SH-SY5Y (cell line): ENCODE measurements around the gene KIF2C.

ENCODE experiments used
- GATA2 ChIP-seq: IDR thresholded peaks from 2 replicates; pipeline ENCODE4 v1.6.1; 2011; ENCODE audit warnings: mild to moderate bottlenecking, low read depth, low read length
- GATA3 ChIP-seq: IDR thresholded peaks from 2 replicates; pipeline ENCODE4 v1.6.1; 2011; ENCODE audit warnings: low read depth, mild to moderate bottlenecking, low read length, moderate library complexity

Gene KIF2C

DNA sequence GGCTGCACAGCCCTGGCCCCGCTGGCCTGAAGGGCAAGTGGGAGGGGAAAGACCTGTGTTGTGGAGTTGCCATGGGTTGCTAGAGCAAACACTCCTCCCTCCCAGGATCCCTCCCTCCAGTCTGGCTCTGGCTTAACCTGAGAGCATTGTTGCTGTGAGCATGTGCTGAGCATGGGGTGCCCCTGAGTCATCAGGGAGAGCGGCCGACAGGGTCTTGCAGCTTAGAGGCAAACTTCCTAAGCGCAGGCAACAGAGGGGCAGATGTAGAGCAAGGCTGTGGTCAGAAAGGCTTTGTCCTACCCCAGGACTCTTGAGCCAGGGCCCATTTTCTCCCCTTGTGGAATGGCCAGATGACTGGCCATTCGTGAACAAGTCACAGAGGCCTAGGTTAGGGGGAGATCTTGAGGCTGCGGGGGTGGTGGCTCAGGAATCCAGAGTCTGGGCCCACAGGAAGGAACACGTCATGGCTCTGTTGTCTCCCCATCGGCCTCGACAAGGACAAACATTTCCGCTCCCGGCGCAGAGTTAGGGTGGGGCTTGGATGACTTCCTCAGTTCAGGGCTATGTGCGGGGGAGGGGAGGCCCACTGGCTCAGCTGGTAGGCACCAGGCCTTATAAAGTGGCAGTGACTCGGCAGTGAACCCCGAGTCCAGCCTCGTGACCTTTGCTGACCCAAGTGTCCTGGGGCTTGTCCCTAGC, 67.9 kb downstream of the KIF2C start:
- TF ChIP-seq GATA2, result no peak
- no peak for TF ChIP-seq GATA3

- TF ChIP-seq GATA3, result no peak
- no peak for TF ChIP-seq GATA2
Measured at GRCh38 chr1:44808063-44808937, 68.7 kb downstream of the KIF2C start, which contains the start of gene BTBD19. Gene BTBD19, plus strand, starts transcription at chr1:44808523. Its CDS starts 298 bp downstream, at chr1:44808821.

- TF ChIP-seq GATA2 (no peak), GATA3 (no peak)
Measured at GRCh38 chr1:44808938-44809917, 69.6 kb downstream of the KIF2C start.

- no peak for TF ChIP-seq GATA2
- no peak for TF ChIP-seq GATA3
Measured at GRCh38 chr1:44810101-44810761, 70.6 kb downstream of the KIF2C start.

GRCh38 chr1:44811234-44811633, 71.6 kb downstream of the KIF2C start:
- TF ChIP-seq GATA2, result no peak
- TF ChIP-seq GATA3, result no peak

DNA sequence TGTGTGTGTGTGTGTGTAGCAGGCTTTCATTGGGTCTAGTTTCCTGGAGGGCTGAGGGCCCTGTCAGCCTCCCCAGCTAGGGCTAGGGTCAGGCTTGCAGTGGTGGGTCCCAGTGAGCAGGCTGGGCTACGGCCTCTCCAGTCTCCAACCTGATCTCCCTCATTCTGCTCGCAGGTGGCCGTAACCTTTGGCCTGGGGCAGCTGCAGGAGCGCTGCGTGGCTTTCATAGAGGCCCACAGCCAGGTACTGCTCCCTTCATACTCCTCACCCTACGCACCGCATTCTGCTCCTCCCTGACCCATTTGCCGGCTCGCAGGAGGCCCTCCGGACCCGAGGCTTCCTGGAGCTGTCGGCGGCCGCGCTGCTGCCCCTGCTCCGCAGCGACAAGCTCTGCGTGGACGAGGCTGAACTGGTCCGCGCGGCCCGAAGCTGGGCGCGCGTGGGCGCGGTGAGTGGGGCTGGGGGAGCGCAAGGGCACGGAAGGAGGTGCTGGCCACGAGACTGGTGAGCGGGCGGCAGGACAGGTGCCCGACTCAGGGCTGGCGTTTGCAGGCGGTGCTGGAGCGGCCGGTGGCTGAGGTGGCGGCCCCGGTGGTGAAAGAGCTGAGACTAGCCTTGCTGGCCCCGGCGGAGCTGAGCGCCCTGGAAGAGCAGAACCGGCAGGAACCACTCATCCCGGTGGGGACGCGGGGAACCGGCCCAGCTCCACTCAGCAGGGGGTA, 73.3 kb downstream of the KIF2C start:
- no peak for TF ChIP-seq GATA2
- no peak for TF ChIP-seq GATA3

DNA sequence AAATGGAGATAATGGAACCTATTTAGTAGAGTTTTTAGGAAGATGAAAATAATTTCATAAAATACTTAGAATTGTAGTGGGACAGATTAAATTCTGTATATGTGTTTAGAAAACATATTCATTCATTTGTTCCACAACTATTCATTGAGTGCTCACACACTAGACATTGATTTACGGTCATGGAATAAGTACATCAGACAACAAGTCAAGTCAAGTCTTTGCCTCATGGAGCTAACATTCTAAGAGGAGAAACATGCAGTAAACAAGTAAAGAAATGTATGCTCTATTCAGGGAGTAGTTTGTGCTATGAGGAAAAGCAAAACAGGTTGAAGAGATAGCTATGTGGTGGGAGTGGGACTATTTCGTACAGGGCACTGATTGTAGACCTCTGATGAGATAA, 77.7 kb downstream of the KIF2C start:
- no peak for TF ChIP-seq GATA3
- TF ChIP-seq GATA2, result no peak
